ENCODE data around the gene METTL24.

The METTL24 gene

DNA sequence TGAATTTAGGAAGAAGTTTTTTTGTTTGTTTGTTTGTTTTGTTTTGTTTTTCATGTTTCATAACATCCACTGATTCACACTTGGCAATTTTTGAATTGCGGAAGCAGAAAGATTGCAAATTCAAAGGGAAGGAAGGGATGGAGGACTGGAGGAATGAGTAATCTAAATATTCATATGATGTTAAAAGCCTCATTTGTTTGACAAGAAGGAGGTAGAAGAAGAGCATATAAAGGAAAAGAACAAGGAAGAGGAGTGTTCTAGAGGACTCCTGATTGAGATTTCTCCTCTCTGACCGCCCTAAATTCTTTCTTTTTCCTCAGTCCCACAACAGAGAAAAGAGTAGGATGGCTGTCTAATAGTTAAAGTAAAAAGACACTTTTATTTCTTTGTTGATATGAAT lies 88.5 kb downstream of the METTL24 start:
- H3K27ac ChIP-seq = no peak overlapping the region
- TF ChIP-seq ZFX (IDR thresholded peaks at IDR 0.05; ENCODE audit: borderline replicate concordance) = no peak
- TF ChIP-seq, protein P1, sequence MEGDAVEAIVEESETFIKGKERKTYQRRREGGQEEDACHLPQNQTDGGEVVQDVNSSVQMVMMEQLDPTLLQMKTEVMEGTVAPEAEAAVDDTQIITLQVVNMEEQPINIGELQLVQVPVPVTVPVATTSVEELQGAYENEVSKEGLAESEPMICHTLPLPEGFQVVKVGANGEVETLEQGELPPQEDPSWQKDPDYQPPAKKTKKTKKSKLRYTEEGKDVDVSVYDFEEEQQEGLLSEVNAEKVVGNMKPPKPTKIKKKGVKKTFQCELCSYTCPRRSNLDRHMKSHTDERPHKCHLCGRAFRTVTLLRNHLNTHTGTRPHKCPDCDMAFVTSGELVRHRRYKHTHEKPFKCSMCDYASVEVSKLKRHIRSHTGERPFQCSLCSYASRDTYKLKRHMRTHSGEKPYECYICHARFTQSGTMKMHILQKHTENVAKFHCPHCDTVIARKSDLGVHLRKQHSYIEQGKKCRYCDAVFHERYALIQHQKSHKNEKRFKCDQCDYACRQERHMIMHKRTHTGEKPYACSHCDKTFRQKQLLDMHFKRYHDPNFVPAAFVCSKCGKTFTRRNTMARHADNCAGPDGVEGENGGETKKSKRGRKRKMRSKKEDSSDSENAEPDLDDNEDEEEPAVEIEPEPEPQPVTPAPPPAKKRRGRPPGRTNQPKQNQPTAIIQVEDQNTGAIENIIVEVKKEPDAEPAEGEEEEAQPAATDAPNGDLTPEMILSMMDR (IDR thresholded peaks at IDR 0.05) = no peak

DNA sequence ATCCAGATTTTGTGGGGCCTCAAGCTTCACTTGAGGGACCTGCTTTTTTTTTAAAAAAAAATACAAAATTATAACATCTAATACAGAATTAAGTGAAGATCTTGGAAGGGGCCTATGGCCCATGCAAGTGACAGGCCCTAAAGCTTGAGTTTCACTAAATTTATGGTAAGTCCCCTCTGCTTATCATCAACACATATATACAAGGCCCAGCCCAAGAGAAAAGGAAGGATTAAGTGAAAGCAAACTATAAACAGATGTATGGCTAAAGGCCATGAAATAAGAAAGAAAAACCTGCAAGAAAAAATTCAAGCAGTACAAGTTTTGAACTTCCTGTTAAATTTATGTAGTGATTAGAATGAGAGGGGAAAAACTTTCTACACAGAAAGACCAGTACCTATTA lies 91.2 kb downstream of the METTL24 start:
- no peak overlapping the region for H3K27ac ChIP-seq
- TF ChIP-seq, protein P1 (IDR thresholded peaks at IDR 0.05) = no peak
- TF ChIP-seq ZFX (IDR thresholded peaks at IDR 0.05; ENCODE audit: borderline replicate concordance) = no peak

DNA sequence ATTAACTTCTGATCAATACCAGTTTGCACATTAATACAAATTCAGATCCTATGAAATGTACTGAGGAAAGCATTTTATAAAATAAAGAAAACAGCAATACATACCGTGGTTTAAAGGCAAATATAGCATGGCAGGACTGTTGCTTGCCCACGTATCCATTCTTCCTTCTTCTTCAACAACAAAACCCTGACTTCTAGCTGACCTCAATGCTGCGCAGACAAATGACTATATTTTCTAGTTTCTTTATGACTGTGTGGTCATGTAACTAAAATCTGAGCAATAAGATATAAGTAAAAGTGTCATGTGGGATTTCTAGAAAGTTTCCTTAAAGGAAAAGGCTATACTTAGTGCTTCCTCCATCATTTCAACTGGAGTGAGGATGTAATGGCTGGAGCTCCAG lies 92.9 kb downstream of the METTL24 start:
- TF ChIP-seq, protein P1 (IDR thresholded peaks at IDR 0.05) = no peak
- no peak for TF ChIP-seq ZFX (IDR thresholded peaks at IDR 0.05; ENCODE audit: borderline replicate concordance)

DNA sequence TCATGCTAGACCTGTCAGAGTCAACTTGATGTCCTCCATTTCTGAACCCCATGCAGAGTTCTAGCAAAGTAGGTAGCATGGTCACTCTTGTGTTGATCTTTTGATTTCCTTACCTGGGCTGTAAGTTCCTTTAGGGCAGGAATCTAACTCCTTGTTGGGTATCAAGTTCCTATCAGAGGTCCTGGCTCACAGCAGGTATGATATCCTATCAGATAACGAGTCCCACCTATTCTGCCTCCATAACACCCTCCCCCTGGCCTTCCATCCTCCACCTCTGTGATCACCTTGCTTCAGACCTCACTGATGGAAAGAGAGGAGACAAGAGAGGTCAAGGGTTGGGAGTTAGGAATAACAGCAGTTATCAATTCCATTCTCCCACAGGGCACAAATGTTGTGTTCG lies 101.8 kb downstream of the METTL24 start:
- no peak overlapping the region for H3K27ac ChIP-seq
- TF ChIP-seq, protein P1 (IDR thresholded peaks at IDR 0.05) = no peak
- no peak for TF ChIP-seq ZFX (IDR thresholded peaks at IDR 0.05; ENCODE audit: borderline replicate concordance)

More for the DNA sequence above, 92.9 kb downstream of the METTL24 start:
- no peak overlapping the region for H3K27ac ChIP-seq

DNA sequence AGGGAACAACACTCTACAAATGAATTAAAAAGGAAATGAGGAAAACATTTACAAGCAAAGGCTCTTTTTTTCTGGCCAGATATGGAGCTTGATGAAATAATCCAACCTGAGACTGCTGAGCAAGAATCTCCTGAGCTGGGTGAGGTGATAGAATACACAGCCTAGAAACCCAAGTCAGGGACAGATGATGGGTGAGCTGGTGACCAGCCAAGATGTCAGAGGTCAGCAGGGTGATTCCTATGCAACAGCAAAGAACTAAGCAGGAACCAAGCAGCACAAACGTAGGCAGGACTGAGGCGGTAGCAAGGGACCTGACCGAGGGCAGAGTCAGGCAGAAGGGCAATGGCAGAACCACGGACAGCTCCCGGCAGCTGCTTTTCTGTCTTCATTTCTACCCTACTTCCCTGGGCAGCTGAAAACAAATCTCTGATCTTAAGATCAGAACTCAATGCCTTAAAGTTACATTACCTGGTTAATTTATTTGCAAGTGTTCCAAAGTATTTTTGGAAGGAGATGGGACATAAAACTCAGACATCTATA lies 102.9 kb downstream of the METTL24 start:
- H3K27ac ChIP-seq = no peak overlapping the region
- TF ChIP-seq, protein P1 (IDR thresholded peaks at IDR 0.05) = no peak
- no peak for TF ChIP-seq ZFX (IDR thresholded peaks at IDR 0.05; ENCODE audit: borderline replicate concordance)

DNA sequence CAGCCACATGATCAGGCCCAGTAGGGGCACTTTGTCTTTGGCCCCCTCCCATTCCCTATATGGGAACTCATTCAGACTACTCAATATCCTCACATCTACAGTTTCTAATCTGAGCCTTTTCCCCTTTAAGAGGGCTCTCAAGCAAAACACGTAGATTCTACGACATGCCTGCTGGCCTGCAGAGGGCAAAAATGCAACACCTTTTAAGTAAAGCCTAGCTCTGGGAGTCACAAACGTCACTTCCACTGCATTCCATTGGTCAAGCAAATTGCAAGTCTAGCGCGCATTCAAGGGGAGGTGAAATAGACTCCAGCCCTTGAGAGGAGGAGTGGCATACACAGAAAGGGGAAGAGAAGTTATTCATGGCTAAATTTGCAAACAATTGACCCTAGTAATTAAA lies 107.3 kb downstream of the METTL24 start:
- no peak for TF ChIP-seq ZFX (IDR thresholded peaks at IDR 0.05; ENCODE audit: borderline replicate concordance)
- TF ChIP-seq, protein P1 (IDR thresholded peaks at IDR 0.05) = no peak
- no peak overlapping the region for H3K27ac ChIP-seq

DNA sequence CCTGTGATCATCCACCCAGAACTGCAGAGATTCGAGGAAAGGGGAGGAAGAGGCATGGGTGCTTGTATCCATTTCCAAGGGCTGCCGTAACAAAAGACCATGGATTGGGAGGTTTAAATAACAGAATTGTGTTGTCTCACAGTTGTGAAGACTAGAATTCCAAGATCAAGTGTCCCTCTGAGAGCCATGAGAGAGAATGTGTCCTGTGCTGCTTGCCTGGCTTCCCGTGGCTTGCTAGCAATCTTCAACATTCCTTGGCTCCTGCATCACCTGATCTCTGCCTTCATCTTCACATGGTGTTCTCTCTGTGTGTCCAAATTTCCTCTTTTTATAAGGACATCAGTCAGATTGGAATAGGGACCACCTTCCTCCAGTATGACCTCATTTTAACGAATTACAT lies 108.1 kb downstream of the METTL24 start:
- TF ChIP-seq, protein P1 (IDR thresholded peaks at IDR 0.05) = no peak
- TF ChIP-seq ZFX (IDR thresholded peaks at IDR 0.05; ENCODE audit: borderline replicate concordance) = no peak
- no peak overlapping the region for H3K27ac ChIP-seq
